Measurements from ENCODE around the gene TSPAN8.

GRCh38 chr12:71161591-71161990 lies 3.8 kb upstream of the TSPAN8 start:
- TF ChIP-seq ZNF654 (tag by site-specific recombination; IDR thresholded peaks at IDR 0.05; ENCODE audit: low read depth) (no peak), YY1 (tag by site-specific recombination; IDR thresholded peaks at IDR 0.05) (no peak)

All from HEK293 (cell line).